ENCODE measurements around the gene CRMP1.

GRCh38 chr4:5931526-5931925 lies 38.6 kb upstream of the CRMP1 start:
- TF ChIP-seq CTCF (conservative IDR thresholded peaks at IDR 0.05; ENCODE audit: low read depth, low read length) (no peak), EZH2 (IDR thresholded peaks at IDR 0.05; ENCODE audit: low read length, unreplicated experiment) (no peak), EZH2phosphoT487 (IDR thresholded peaks at IDR 0.05; ENCODE audit: borderline replicate concordance, low read length) (no peak)

All from PC-3 (cell line).